ENCODE data around the gene DHCR24.

DNA sequence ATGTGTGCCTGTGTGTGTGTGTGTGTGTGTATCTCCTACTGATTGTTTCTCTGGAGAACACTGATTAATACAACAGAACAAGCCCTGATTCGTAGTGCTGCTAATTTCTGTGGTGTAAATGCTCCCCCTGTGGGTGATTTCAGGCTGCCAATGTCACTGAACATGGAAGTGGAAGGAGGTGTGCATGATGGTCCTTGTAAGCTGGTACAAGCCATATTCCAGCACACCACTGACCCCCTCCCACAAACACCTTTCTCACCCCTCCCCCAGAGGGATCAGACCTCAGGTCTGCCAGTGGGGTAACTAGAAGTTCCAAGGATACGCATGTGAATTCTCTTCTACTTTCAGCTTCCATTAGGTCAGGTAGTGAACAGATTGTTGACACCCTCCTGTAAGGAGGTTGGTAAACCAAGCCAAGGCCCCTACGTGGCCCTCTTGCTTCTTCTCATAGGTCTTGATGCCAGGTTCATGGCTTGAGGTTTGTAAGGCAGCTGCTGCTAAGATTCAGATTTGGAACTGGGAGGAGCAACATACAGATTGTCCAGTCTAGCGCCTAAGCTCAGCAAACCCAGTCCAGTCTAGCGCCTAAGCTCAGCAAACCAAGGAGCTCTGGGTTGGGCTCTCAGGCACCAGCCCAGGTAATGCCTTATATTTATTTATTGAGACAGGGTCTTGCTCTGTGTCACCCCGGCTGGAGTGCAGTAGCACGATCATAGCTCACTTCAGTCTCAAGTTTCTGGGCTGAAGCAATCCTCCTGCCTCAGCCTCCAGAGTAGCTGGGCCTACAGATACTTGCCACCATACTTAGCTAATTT is 38.7 kb downstream of the DHCR24 start:
- TF ChIP-seq ZBTB7A (tag by site-specific recombination; IDR thresholded peaks at IDR 0.05; ENCODE audit: low read depth) (no peak), ZNF138 (tag by site-specific recombination; IDR thresholded peaks at IDR 0.05; ENCODE audit: borderline replicate concordance) (no peak), ZNF677 (tag by site-specific recombination; IDR thresholded peaks at IDR 0.05) (no peak), BCL11B (tag by site-specific recombination; IDR thresholded peaks at IDR 0.05; ENCODE audit: low read depth) (no peak), ZNF16 (tag by site-specific recombination; IDR thresholded peaks at IDR 0.05; ENCODE audit: low read depth) (no peak), KLF7 (tag by site-specific recombination; IDR thresholded peaks at IDR 0.05; ENCODE audit: borderline replicate concordance) (no peak)
- TF ChIP-seq, protein P1, sequence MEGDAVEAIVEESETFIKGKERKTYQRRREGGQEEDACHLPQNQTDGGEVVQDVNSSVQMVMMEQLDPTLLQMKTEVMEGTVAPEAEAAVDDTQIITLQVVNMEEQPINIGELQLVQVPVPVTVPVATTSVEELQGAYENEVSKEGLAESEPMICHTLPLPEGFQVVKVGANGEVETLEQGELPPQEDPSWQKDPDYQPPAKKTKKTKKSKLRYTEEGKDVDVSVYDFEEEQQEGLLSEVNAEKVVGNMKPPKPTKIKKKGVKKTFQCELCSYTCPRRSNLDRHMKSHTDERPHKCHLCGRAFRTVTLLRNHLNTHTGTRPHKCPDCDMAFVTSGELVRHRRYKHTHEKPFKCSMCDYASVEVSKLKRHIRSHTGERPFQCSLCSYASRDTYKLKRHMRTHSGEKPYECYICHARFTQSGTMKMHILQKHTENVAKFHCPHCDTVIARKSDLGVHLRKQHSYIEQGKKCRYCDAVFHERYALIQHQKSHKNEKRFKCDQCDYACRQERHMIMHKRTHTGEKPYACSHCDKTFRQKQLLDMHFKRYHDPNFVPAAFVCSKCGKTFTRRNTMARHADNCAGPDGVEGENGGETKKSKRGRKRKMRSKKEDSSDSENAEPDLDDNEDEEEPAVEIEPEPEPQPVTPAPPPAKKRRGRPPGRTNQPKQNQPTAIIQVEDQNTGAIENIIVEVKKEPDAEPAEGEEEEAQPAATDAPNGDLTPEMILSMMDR (tag by site-specific recombination; IDR thresholded peaks at IDR 0.05) = no peak
- TF ChIP-seq, protein P2, sequence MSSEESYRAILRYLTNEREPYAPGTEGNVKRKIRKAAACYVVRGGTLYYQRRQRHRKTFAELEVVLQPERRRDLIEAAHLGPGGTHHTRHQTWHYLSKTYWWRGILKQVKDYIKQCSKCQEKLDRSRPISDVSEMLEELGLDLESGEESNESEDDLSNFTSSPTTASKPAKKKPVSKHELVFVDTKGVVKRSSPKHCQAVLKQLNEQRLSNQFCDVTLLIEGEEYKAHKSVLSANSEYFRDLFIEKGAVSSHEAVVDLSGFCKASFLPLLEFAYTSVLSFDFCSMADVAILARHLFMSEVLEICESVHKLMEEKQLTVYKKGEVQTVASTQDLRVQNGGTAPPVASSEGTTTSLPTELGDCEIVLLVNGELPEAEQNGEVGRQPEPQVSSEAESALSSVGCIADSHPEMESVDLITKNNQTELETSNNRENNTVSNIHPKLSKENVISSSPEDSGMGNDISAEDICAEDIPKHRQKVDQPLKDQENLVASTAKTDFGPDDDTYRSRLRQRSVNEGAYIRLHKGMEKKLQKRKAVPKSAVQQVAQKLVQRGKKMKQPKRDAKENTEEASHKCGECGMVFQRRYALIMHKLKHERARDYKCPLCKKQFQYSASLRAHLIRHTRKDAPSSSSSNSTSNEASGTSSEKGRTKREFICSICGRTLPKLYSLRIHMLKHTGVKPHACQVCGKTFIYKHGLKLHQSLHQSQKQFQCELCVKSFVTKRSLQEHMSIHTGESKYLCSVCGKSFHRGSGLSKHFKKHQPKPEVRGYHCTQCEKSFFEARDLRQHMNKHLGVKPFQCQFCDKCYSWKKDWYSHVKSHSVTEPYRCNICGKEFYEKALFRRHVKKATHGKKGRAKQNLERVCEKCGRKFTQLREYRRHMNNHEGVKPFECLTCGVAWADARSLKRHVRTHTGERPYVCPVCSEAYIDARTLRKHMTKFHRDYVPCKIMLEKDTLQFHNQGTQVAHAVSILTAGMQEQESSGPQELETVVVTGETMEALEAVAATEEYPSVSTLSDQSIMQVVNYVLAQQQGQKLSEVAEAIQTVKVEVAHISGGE (tag by site-specific recombination; conservative IDR thresholded peaks at IDR 0.05; ENCODE audit: low read depth) = no peak
- TF ChIP-seq, protein P3, sequence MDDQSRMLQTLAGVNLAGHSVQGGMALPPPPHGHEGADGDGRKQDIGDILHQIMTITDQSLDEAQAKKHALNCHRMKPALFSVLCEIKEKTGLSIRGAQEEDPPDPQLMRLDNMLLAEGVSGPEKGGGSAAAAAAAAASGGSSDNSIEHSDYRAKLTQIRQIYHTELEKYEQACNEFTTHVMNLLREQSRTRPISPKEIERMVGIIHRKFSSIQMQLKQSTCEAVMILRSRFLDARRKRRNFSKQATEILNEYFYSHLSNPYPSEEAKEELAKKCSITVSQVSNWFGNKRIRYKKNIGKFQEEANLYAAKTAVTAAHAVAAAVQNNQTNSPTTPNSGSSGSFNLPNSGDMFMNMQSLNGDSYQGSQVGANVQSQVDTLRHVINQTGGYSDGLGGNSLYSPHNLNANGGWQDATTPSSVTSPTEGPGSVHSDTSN (CRISPR knock-in tag; IDR thresholded peaks at IDR 0.05) = no peak
- TF ChIP-seq, protein P4, sequence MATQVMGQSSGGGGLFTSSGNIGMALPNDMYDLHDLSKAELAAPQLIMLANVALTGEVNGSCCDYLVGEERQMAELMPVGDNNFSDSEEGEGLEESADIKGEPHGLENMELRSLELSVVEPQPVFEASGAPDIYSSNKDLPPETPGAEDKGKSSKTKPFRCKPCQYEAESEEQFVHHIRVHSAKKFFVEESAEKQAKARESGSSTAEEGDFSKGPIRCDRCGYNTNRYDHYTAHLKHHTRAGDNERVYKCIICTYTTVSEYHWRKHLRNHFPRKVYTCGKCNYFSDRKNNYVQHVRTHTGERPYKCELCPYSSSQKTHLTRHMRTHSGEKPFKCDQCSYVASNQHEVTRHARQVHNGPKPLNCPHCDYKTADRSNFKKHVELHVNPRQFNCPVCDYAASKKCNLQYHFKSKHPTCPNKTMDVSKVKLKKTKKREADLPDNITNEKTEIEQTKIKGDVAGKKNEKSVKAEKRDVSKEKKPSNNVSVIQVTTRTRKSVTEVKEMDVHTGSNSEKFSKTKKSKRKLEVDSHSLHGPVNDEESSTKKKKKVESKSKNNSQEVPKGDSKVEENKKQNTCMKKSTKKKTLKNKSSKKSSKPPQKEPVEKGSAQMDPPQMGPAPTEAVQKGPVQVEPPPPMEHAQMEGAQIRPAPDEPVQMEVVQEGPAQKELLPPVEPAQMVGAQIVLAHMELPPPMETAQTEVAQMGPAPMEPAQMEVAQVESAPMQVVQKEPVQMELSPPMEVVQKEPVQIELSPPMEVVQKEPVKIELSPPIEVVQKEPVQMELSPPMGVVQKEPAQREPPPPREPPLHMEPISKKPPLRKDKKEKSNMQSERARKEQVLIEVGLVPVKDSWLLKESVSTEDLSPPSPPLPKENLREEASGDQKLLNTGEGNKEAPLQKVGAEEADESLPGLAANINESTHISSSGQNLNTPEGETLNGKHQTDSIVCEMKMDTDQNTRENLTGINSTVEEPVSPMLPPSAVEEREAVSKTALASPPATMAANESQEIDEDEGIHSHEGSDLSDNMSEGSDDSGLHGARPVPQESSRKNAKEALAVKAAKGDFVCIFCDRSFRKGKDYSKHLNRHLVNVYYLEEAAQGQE (tag by site-specific recombination; IDR thresholded peaks at IDR 0.05) = no peak

Measured in HEK293 (cell line).